NCI-H69 (cell line): ENCODE data around the gene CCN6.

Experiments used
- DNase-seq: peaks from one replicate; lab custom pipeline; 2025; lab: John Stamatoyannopoulos, UW

The CCN6 gene

GRCh38 chr6:112054001-112054400 lies at the start of gene CCN6:
Gene CCN6, plus strand, starts transcription at chr6:112054104. Its CDS starts 254 bp downstream, at chr6:112054358.
- no peak for DNase-seq

DNA sequence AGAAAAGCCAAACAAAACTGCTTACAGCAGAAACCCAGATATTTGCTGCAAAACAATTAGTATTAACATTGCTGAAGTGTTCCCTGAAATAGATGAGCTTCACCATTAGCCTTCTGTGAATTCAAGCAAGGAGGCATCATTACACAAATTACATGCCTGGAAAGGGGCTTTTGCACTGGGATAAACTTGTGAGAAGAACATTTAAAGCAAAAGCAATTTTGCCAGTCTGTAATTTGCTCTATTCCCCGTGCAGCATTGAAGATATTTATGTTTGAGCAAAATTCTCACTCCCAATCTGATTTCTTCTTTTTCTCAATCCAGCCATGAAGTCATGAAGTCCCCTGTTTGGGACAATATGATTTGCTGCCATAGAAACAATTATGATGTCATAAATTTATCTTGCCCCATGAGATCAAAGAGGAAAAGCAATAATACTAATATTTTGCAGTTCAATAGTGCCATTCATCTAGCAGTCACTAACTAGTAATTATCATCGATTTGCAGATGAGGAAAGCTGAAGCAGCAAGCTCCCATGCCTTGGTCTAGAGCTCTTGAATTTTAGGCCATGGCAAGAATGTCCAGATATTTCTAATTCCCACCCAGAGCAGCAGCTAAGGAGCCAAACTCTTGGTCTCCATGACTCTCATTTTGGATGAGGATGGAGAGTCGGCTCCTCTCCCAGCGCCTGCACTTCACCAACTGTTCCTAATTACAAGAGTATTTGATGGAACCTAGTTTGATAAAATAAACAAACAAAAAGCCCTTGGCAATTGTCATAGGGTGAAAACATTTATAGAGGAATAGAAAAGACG lies 49.5 kb upstream of the CCN6 start:
- DNase-seq = no peak

DNA sequence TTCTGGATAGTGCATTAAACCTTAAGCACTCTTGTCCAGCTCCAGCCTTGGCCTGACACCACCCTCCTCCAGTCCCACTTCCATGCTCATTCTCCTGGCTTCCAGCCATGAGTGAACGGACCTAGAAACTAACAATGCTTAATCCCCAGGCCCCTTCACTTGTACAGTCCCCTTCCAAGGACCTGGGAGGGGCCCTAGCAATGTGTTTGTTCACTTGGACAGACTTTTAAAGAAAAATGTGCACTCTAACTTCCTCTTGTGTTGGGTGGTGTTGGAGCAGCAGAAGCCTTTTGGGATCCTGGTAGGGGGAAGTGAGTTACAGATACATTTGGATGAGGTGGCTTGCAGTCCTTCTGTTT lies 48.9 kb upstream of the CCN6 start:
- DNase-seq = no peak

DNA sequence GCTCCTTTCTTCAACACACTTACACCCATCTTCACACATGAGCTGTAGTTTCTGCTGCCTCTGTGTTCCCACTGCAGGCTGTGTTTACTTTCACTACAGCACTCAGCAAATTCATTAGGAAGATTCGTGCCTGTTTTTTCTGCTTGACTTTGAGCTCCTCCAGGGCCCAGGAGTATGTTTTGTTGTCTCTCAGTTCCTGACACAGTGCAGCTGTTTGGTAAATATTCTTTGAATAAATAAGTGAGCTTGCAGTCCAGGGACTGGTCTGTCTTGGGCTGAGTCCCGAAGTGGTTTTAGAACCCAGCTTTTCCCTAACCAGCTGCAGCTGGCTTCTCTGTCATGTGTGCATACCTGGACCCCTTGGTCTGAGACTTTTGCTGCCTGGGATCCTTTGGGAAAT lies 46.6 kb upstream of the CCN6 start:
- DNase-seq = no peak

DNA sequence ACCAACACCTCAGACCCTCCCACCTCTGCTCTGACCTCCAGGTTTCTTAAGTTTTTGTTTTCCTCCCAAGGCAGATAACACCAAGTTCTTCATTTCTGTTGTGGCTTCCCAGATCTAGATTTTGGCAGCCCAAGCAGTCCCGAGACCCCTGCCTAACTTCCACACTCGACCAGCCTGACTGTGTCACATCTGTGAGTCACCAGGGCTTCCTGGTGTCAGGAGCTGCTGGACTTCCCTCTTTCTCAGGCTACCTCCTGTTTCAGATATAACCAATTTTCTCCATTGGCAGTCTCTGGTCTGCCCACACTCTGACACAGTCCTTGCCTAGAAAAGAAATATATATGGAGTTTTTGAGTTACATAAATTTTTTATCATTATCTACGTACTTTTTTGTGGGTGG lies 46.1 kb upstream of the CCN6 start:
- no peak for DNase-seq

GRCh38 chr6:112008482-112008881 lies 45.4 kb upstream of the CCN6 start:
- no peak for DNase-seq

DNA sequence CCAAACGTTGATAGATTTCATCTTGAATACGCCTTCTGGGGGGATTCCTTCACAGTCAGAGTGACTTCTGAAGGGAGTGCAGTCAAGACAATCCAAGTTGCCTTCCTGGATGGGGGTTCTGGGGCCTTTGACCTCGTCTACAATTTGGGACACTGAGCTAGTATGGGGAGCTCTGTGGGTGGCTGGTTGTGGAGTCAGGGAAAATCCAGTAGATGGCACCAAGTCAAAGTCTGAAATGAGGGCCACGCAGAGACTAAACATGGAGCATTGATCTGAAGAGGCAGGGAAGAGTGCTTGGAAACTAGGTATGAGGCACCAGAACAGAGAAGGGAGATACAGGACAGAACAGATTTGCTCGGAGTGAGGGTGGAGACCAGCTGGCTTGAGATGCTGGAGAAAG lies 43.6 kb upstream of the CCN6 start:
- no peak for DNase-seq

DNA sequence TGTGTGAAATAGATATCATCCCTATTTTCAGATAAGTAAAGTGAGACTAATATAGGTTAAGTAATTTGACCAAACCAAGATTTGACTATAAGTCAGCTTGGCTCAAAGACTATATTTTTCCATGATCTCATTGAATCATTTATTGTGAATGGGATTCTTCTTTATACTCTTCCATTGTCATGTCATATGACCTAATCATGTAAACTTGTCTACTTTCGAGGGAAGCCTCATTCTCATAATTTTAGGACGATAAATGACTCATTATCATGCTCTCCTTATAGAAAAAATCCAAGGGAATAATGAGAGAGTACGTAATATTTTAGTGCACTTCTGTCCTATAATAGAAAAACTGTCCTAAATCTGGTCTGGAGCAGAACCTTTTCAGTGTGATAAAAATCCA lies 40.9 kb upstream of the CCN6 start:
- no peak for DNase-seq

DNA sequence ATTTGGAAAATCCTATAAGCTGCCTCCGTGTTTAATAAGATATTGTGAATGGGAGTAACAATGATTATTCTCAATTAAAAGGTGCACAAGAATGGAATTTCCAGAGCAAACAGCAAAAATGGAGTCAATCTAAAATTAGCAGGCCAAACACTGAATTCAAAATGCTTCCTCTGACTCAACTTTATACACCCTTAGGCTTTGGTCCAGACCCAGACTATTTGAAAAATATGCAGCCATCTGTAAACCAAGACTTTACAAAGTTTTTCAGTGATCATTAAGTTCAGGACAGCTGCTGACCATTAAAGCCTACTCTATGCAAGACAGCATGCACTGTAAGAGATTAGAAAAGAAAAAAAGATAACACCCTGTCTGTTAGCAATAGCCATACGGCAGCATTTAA lies 39.4 kb upstream of the CCN6 start:
- no peak for DNase-seq

DNA sequence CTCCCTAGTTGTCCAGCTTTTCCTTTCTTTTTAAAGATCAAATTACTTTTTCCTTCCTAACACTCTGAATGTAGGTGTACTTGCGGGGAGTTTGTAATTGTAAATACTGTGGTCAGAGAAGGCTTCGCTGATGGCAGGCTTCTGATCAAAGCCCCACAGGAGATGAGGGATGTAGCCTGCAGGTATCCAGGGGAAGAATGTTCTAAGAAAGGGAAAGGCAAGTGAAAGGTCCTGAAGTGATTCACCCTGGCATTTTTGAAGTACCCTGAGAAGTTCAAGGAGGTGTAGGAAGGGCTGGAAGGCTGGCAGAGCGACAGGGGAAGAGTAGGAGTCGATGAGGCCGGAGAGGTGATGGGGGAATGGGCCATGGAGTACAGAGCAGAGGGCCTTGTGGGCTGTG lies 38.2 kb upstream of the CCN6 start:
- DNase-seq = no peak

GRCh38 chr6:112016320-112016719 lies 37.6 kb upstream of the CCN6 start:
- no peak for DNase-seq

GRCh38 chr6:112017169-112017568 lies 36.7 kb upstream of the CCN6 start:
- DNase-seq = no peak

GRCh38 chr6:112017760-112018537 lies 36.0 kb upstream of the CCN6 start:
- peak; percentile 54 for DNase-seq

DNA sequence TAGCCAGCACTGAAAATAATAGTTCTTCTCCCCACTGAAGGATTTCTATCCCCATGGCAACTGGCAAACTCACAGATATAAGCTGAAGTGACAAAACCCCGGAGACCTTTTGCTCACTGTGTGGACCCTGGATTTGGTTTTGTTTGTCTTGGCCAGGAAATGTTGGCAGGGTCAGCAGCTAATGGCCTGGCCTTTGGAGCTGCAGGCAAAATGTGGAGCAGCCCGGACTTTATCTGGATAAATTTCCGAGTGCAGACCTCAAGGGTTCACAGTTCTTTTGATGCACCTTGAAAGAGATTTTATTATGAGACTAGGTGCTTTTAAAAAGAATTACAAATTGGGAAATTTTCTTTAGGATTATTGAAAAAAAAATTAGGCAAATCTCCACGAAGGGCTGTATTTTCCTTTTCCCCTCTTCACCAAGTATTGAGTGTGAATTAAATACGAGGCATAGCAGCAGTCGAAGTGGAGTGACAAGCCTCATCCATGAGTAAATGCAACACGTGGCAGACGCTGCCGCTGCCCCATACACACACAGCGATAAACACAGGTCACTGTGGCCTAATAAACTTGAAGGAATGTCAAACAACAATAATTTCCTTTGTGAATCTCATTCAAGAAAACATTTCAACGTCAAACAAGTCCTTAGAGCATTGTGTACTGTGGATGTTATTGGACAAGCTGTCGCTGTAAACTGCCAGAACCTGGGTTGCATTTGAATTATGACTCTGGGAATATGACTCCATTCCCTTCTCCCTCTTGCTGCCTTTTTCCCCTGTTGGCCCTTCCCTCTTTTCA lies 35.1 kb upstream of the CCN6 start:
- DNase-seq = peak; percentile 22

DNA sequence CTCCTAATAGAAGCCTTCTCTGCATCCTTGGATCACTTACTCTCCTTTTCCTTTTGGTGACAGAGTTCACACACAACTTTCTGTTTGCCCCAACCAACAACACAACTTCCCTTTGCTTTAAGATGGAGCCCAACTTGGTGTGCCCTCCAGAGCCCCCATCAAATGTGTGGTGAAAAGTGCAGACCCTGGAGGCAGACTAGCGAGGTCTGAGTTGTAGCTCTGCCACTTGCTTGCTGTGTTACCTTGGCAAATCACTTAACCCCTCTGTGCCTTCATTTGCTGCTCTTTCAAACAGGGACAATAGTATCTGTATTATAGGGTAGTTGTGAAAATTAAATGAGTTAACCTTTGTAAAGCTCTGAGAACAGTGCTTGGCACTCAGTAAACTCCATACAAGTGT lies 34.3 kb upstream of the CCN6 start:
- no peak for DNase-seq

DNA sequence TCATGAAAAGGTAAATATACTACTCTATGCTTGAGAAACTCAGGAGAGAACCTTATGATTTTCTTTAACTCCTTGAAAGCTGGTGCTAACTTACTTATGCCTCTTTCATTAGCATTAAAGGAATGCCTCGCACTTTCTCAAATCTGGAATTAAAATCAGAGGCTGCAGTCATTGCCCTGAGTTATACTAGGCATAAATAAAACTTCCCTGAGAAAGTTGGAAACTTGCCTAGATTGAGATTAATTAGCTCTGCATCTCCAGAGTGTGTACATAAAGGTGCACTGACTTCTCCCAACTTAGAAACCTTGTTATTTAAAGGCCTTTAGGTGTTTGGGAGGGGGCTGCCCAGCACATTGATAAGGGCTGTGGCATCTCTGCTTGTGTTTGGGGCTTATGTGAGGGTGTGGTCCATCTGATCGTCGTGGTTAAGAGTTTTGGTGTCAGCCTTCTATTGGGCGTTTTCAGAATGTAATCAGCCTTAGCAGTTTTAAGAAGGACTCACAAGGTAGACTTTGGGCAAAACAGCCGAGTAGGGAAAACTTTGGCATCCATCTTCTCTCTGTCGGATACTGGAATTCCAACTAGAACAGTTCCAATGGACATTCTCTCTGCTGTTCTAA lies 32.1 kb upstream of the CCN6 start:
- DNase-seq = peak; percentile 11

GRCh38 chr6:112022749-112023148 lies 31.2 kb upstream of the CCN6 start:
- DNase-seq = no peak

DNA sequence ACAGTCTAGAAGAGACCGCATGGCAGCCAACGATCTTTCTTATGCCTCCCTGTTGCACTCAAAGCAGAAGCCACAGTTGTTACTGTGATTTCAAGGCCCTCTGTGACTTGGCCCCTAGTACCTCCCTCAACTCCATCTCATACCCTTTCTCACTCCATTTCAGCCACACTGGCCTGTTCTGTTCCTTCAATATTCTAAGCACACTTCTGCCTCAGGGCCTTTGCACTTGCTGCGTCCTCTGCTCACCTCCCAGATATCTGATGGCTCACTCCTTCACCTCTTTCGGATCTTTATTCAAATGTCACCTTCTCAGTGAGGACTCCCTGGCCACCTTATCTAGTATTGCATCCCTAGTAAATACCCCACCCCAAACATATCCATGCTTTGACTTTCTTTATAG lies 29.4 kb upstream of the CCN6 start:
- DNase-seq = no peak

GRCh38 chr6:112026933-112027332 lies 27.0 kb upstream of the CCN6 start:
- DNase-seq = no peak

GRCh38 chr6:112027942-112028674 lies 25.8 kb upstream of the CCN6 start:
- no peak for DNase-seq

DNA sequence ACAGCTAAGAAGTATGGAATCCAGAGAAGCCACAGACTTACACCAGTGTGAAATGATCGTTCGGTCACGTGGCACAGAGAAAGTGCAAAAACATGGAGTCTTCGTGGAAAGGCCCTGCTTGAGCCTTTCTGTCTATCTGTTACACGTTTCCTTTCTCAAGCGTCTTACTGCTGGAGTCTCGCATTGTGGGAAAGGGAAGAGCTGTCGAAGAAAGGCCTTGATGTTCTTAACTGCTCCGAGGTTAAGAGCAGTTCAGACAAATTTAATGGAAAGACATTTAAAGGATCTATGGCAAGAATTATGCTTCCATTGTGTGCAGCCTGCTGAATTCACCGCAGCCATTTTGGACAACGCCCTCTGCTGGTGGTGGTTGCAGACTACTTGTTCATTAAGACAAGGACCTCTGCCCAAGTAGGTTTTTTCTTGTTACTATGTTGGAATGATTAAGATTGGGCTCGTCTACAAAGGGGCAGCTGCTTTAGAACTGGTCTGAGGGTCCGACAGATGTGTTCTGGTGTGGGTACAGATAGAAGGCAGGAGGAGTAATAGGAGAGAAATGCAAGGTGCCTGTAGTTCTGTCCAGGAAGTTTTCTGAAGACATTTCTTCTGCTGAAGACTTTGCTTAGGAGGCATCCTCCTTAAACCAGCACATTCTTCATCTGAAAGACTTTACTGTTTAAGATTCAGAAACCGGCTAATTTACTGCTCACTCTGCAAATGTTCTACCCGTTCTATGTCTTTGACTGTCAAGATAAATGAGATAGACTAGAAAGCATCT lies 24.7 kb upstream of the CCN6 start:
- peak; percentile 70 for DNase-seq
